NCI-H82 treated with DMSO at 0.1 percent for 48 hours (cell line): ENCODE data around the gene SLC16A4.
"Not testable (repeated sequence)": the region's sequence is repeated elsewhere in the genome, so short reads cannot be mapped to it uniquely, and the experiment has no call there.

ENCODE experiments used
- DNase-seq: peaks from one replicate; lab custom pipeline; 2025; ENCODE audit not compliant: unreplicated experiment; lab: John Stamatoyannopoulos, UW

The SLC16A4 gene

GRCh38 chr1:110390692-110391245 is at the start of gene SLC16A4:
TSS of gene SLC16A4 (minus strand) at chr1:110391026. CDS start at chr1:110389323, 1,703 bp downstream.
- no peak for DNase-seq

- DNase-seq, result not testable (repeated sequence)
Observed at GRCh38 chr1:110439873-110440272, 49.0 kb upstream of the SLC16A4 start.

GRCh38 chr1:110438893-110439292 is 48.1 kb upstream of the SLC16A4 start:
- no peak for DNase-seq

GRCh38 chr1:110437645-110438299 is 46.9 kb upstream of the SLC16A4 start:
- not testable (repeated sequence) for DNase-seq

GRCh38 chr1:110436635-110437034 is 45.8 kb upstream of the SLC16A4 start:
- no peak for DNase-seq

- DNase-seq, result no peak
Observed at GRCh38 chr1:110434946-110435345, 44.1 kb upstream of the SLC16A4 start.

- DNase-seq, result no peak
Observed at GRCh38 chr1:110433803-110434202, 43.0 kb upstream of the SLC16A4 start.

GRCh38 chr1:110433213-110433612 is 42.4 kb upstream of the SLC16A4 start:
- no peak for DNase-seq

GRCh38 chr1:110430901-110431300 is 40.1 kb upstream of the SLC16A4 start:
- no peak for DNase-seq

- no peak for DNase-seq
Observed at GRCh38 chr1:110430366-110430765, 39.5 kb upstream of the SLC16A4 start.

- no peak for DNase-seq
Observed at GRCh38 chr1:110428946-110429345, 38.1 kb upstream of the SLC16A4 start.

- DNase-seq, result no peak
Observed at GRCh38 chr1:110426854-110427253, 36.0 kb upstream of the SLC16A4 start.

- DNase-seq, result no peak
Observed at GRCh38 chr1:110425612-110426152, 34.9 kb upstream of the SLC16A4 start.

- DNase-seq, result no peak
Observed at GRCh38 chr1:110424699-110425611, 34.1 kb upstream of the SLC16A4 start.

- DNase-seq, result no peak
Observed at GRCh38 chr1:110420874-110421793, 30.3 kb upstream of the SLC16A4 start.

GRCh38 chr1:110420023-110420662 is 29.3 kb upstream of the SLC16A4 start:
- DNase-seq, result no peak

- DNase-seq, result no peak
Observed at GRCh38 chr1:110418729-110419128, 27.9 kb upstream of the SLC16A4 start.

- not testable (repeated sequence) for DNase-seq
Observed at GRCh38 chr1:110413045-110413444, 22.2 kb upstream of the SLC16A4 start.

- peak; percentile 38 for DNase-seq
Observed at GRCh38 chr1:110412576-110412975, 21.8 kb upstream of the SLC16A4 start.

GRCh38 chr1:110411173-110411735 is 20.4 kb upstream of the SLC16A4 start:
- DNase-seq, result no peak
